Fibroblast of lung (primary cell): ENCODE data around the gene USP14. TPM values are rescaled to one million over a fixed set of nuclear protein-coding genes. Genes with fewer than 3 reads are reported as not detected.
"Not testable (repeated sequence)": the region's sequence is repeated elsewhere in the genome, so short reads cannot be mapped to it uniquely, and the experiment has no call there.

Source experiments
- DNase-seq, 2 donors: peaks; one replicate each; pipeline versions ENCODE4 v3.0.0 to v3.0.0-alpha.2; 2010; ENCODE audit warnings: low read depth in 2 of 2
- H2AFZ ChIP-seq: 2 replicates; pipeline ENCODE4 v1.5.1; 2012; ENCODE audit warnings: low read length, control low read depth, inconsistent platforms
- H3K27ac ChIP-seq: 2 replicates; pipeline ENCODE4 v1.5.1; 2011; ENCODE audit warnings: low read length, control low read depth; ENCODE audit not compliant: insufficient read depth
- H3K27me3 ChIP-seq: 2 replicates; pipeline ENCODE4 v1.5.1; 2011; ENCODE audit warnings: mild to moderate bottlenecking, low read length; ENCODE audit not compliant: control insufficient read depth, insufficient read depth
- H3K36me3 ChIP-seq: 2 replicates; pipeline ENCODE4 v1.5.1; 2011; ENCODE audit warnings: low read length; ENCODE audit not compliant: control insufficient read depth, insufficient read depth
- H3K4me1 ChIP-seq: 2 replicates; pipeline ENCODE4 v1.5.1; 2011; ENCODE audit warnings: low read length; ENCODE audit not compliant: control insufficient read depth, insufficient read depth; ENCODE audit errors: extremely low read depth
- H3K4me2 ChIP-seq: 2 replicates; pipeline ENCODE4 v1.5.1; 2011; ENCODE audit warnings: low read length, control low read depth; ENCODE audit not compliant: insufficient read depth; ENCODE audit errors: extremely low read depth
- H3K4me3 ChIP-seq, 4 experiments: fragments of 200-600 bp in 1 of 4; sonication (generic) in 1 of 4; replicated peaks in 1 of 4; 2 replicates each; pipeline ENCODE4 v1.5.1; 2011 to 2016; ENCODE audit warnings: low read length in 4 of 4, low read depth in 3 of 4, mild to moderate bottlenecking in 3 of 4, control low read depth in 2 of 4, inconsistent platforms in 1 of 4, mixed read lengths in 1 of 4; ENCODE audit not compliant: insufficient read depth in 1 of 4; ENCODE audit errors: control extremely low read depth in 1 of 4
- H3K79me2 ChIP-seq: 2 replicates; pipeline ENCODE4 v1.5.1; 2012; ENCODE audit warnings: mild to moderate bottlenecking, low read length, inconsistent platforms; ENCODE audit not compliant: control insufficient read depth, insufficient read depth
- H3K9ac ChIP-seq: 2 replicates; pipeline ENCODE4 v1.5.1; 2011; ENCODE audit warnings: mild to moderate bottlenecking, low read length, control low read depth; ENCODE audit not compliant: insufficient read depth
- H3K9me3 ChIP-seq: 2 replicates; pipeline ENCODE4 v1.5.1; 2012; ENCODE audit warnings: low read depth, low read length; ENCODE audit not compliant: control insufficient read depth, insufficient read depth
- H4K20me1 ChIP-seq: 2 replicates; pipeline ENCODE4 v1.5.1; 2011; ENCODE audit warnings: low read length; ENCODE audit not compliant: control insufficient read depth, insufficient read depth; ENCODE audit errors: extremely low read depth
- CTCF ChIP-seq, 2 donors: IDR thresholded peaks in 1 of 2; conservative IDR thresholded peaks in 1 of 2; 1 replicate in 1 of 2; 2 replicates in 1 of 2; pipeline ENCODE4 v1.5.1; 2011 to 2012; ENCODE audit warnings: low read length in 2 of 2, control low read depth in 1 of 2, inconsistent platforms in 1 of 2, low read depth in 1 of 2, mild to moderate bottlenecking in 1 of 2
- EZH2 ChIP-seq: IDR thresholded peaks from 2 replicates; pipeline ENCODE4 v1.5.1; 2012; ENCODE audit warnings: low read length, control low read depth, mild to moderate bottlenecking; ENCODE audit errors: missing control alignments
- polyA plus RNA-seq, 2 donors: library from polyadenylated mRNA; depleted of rRNA in 1 of 2; stranded (reverse) in 1 of 2; unstranded in 1 of 2; fragments of >200 nt; gene quantifications; 2 replicates each; pipeline ENCODE4 v1.2.1, GENCODE V29; 2011 to 2012; ENCODE audit warnings: missing spikeins in 1 of 2
- total RNA-seq: library from RNA; depleted of rRNA; stranded (reverse); fragments of >200 nt; gene quantifications from 2 replicates; pipeline ENCODE4 v1.2.1, GENCODE V29; 2014

Gene USP14
- total and polyA plus RNA-seq, 2 donors (not counting 1 experiment from before 2014, with no cell fraction given) = 21.5 to 39.5 TPM

GRCh38 chr18:111306-112014 is 46.9 kb upstream of the USP14 start:
- H3K4me3 ChIP-seq = peak overlapping the region in 2 of 4 experiments; percentile 29 to 40
- DNase-seq = peak; percentile 40 to 54
- peak overlapping the region; percentile 8 for H3K9ac ChIP-seq
- H2AFZ ChIP-seq = peak overlapping the region; percentile 66
- H3K27ac ChIP-seq = no peak overlapping the region
- no peaks in the 10 kb centered on the region for H4K20me1 ChIP-seq
- no peaks in the 10 kb centered on the region for H3K36me3 ChIP-seq
- TF ChIP-seq CTCF (conservative IDR thresholded peaks at IDR 0.05 in 1 of 2, IDR thresholded peaks at IDR 0.05 in 1 of 2; ENCODE audit: low read depth in 1 of 2, low read length in 2 of 2) = no peak
- TF ChIP-seq EZH2 = no peak
- no peaks in the 10 kb centered on the region for H3K4me1 ChIP-seq
- H3K9me3 ChIP-seq = peaks cover 2% of the 10 kb centered on the region
- H3K27me3 ChIP-seq = no peaks in the 10 kb centered on the region
- peak overlapping the region; percentile 25 for H3K4me2 ChIP-seq
- no peaks in the 10 kb centered on the region for H3K79me2 ChIP-seq

GRCh38 chr18:112015-112733 is 46.2 kb upstream of the USP14 start:
- H3K4me3 ChIP-seq, H3K9ac ChIP-seq: not testable (repeated sequence)

DNA sequence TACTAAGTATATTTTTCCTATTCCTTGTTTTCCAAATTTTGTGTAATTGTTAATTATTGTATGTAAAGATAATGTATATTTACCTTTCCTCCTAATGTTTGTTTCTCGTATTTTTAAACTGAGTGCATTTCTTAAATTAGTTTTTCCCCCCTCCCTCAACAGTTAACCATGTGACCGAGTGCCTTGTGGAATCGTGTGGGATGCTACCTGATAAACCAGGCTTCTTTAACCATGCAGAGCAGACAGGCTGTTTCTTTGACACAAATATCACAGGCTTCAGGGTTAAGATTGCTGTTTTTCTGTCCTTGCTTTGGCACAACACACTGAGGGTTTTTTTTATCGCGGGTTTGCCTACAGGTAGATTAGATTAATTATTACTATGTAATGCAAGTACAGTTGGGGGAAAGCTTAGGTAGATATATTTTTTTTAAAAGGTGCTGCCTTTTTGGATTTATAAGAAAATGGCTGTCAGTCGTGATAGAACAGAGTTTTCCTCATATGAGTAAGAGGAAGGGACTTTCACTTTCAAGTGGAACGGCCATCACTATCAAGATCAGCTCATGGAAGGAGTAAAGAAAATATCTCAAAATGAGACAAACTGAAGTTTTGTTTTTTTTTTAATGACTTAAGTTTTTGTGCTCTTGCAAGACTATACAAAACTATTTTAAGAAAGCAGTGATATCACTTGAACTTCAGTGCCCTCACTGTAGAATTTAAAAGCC is 37.7 kb upstream of the USP14 start:
- H3K9ac ChIP-seq, H3K4me3 ChIP-seq, H3K27me3 ChIP-seq, H4K20me1 ChIP-seq, H3K4me2 ChIP-seq, H2AFZ ChIP-seq, H3K9me3 ChIP-seq, H3K79me2 ChIP-seq, H3K27ac ChIP-seq, H3K4me1 ChIP-seq, DNase-seq, H3K36me3 ChIP-seq: not testable (repeated sequence)

More at GRCh38 chr18:112015-112733, 46.2 kb upstream of the USP14 start:
- H3K36me3 ChIP-seq, H3K9me3 ChIP-seq, H3K79me2 ChIP-seq, H2AFZ ChIP-seq, H3K27me3 ChIP-seq, H3K27ac ChIP-seq, DNase-seq, H3K4me2 ChIP-seq, H3K4me1 ChIP-seq, H4K20me1 ChIP-seq: not testable (repeated sequence)
